HCT116 (cell line): ENCODE measurements around the gene PTPN4. TPM values are rescaled to one million over a fixed set of nuclear protein-coding genes. Genes with fewer than 3 reads are reported as not detected.

Experiments used
- ATAC-seq: fragments of 200-7000 bp; cut with Tn5 transposase; 2 replicates; pipeline ENCODE4 v1.9.1; 2020; ENCODE audit warnings: mild to moderate bottlenecking, moderate library complexity
- BruUV-seq: library from RNA; stranded (reverse); fragments of 400-500 nt; replicated peaks from 2 replicates; lab custom pipeline; 2021; lab: Mats Ljungman, UMichigan
- CTCF ChIA-PET: fragments of 300-600 bp; sonication (Branson Sonifier 250); formaldehyde crosslinking; loops from one replicate; lab custom pipeline; 2021; ENCODE audit warnings: antibody characterized with exemption; lab: Charles Lee
- POLR2A ChIA-PET: fragments of 300-600, 350-600 bp; sonication (Branson Sonifier 250); formaldehyde crosslinking; loops from one replicate; lab custom pipeline; 2021; ENCODE audit warnings: antibody characterized with exemption; lab: Charles Lee
- RAD21 ChIA-PET, 2 experiments: fragments of 300-600 bp; sonication (Branson Sonifier 250); formaldehyde crosslinking; loops; one replicate each; lab custom pipeline; 2023; ENCODE audit warnings: low total read pairs in 2 of 2; ENCODE audit not compliant: uncharacterized antibody in 2 of 2, unreplicated experiment in 2 of 2, low non-redundant PET in 1 of 2; lab: Charles Lee
- DNase-seq: peaks from one replicate; pipeline ENCODE4 v3.0.0-alpha.2; 2010; ENCODE audit warnings: low read depth, low spot score
- H2AFZ ChIP-seq: fragments of 200-600 bp; shearing (Covaris generic), sonication (generic); 2 replicates; pipeline ENCODE4 v1.6.1; 2017; ENCODE audit warnings: low read depth, mixed run types, mixed read lengths, antibody characterized with exemption, low read length; ENCODE audit not compliant: poor library complexity, severe bottlenecking
- H3K27ac ChIP-seq: 2 replicates; pipeline ENCODE4 v1.5.1; 2012; ENCODE audit warnings: low read depth, low read length
- H3K27me3 ChIP-seq: fragments of 200-600 bp; sonication (generic); 2 replicates; pipeline ENCODE4 v1.6.1; 2016; ENCODE audit warnings: mixed run types, low read length, mixed read lengths; ENCODE audit not compliant: insufficient read depth
- H3K36me3 ChIP-seq, 2 experiments: fragments of 200-500 bp in 1 of 2; fragments of 200-600 bp in 1 of 2; sonication (Bioruptor generic) in 1 of 2; sonication (generic) in 1 of 2; 2 replicates each; pipeline versions ENCODE4 v1.5.1 to v1.6.1; 2014 to 2016; ENCODE audit warnings: low read length in 2 of 2, inconsistent platforms in 1 of 2, mixed read lengths in 1 of 2, mixed run types in 1 of 2; ENCODE audit not compliant: insufficient read depth in 2 of 2, control insufficient read depth in 1 of 2
- H3K4me1 ChIP-seq, 2 experiments: fragments of 200-600 bp in 1 of 2; sonication (generic) in 1 of 2; 2 replicates each; pipeline versions ENCODE4 v1.5.1 to v1.6.1; 2012 to 2017; ENCODE audit warnings: low read length in 2 of 2, inconsistent platforms in 1 of 2, mild to moderate bottlenecking in 1 of 2, mixed read lengths in 1 of 2, mixed run types in 1 of 2, moderate library complexity in 1 of 2; ENCODE audit not compliant: insufficient read depth in 2 of 2, control insufficient read depth in 1 of 2
- H3K4me2 ChIP-seq: fragments of 200-600 bp; sonication (generic); 2 replicates; pipeline ENCODE4 v1.6.1; 2017; ENCODE audit warnings: mixed run types, low read length, mixed read lengths
- H3K4me3 ChIP-seq, 2 experiments: fragments of 200-600 bp in 1 of 2; sonication (generic) in 1 of 2; replicated peaks in 1 of 2; 2 replicates each; pipeline ENCODE4 v1.5.1; 2011 to 2016; ENCODE audit warnings: low read length in 2 of 2, control low read depth in 1 of 2, low read depth in 1 of 2, mild to moderate bottlenecking in 1 of 2, mixed read lengths in 1 of 2, mixed run types in 1 of 2
- H3K79me2 ChIP-seq: fragments of 200-600 bp; sonication (generic); 2 replicates; pipeline ENCODE4 v1.6.1; 2017; ENCODE audit warnings: mild to moderate bottlenecking, mixed run types, low read length, moderate library complexity, mixed read lengths; ENCODE audit not compliant: insufficient read depth
- H3K9ac ChIP-seq: fragments of 200-600 bp; sonication (generic); 2 replicates; pipeline ENCODE4 v1.6.1; 2016; ENCODE audit warnings: low read length, mixed read lengths
- H3K9me2 ChIP-seq: fragments of 200-600 bp; sonication (generic), shearing (Covaris generic); 2 replicates; pipeline ENCODE4 v1.6.1; 2017; ENCODE audit warnings: mixed run types, mild to moderate bottlenecking, moderate library complexity; ENCODE audit not compliant: insufficient read depth
- H3K9me3 ChIP-seq, 2 experiments: fragments of 200-500 bp in 1 of 2; fragments of 200-600 bp in 1 of 2; sonication (Bioruptor generic) in 1 of 2; sonication (generic) in 1 of 2; 2 replicates each; pipeline ENCODE4 v1.6.1; 2014 to 2017; ENCODE audit warnings: low read length in 2 of 2, mixed read lengths in 2 of 2, inconsistent platforms in 1 of 2, low read depth in 1 of 2, mild to moderate bottlenecking in 1 of 2, mixed run types in 1 of 2, moderate library complexity in 1 of 2; ENCODE audit not compliant: control insufficient read depth in 1 of 2, insufficient read depth in 1 of 2
- H4K20me1 ChIP-seq: fragments of 200-600 bp; sonication (generic), shearing (Covaris generic); 2 replicates; pipeline ENCODE4 v1.6.1; 2017; ENCODE audit warnings: mixed run types, mild to moderate bottlenecking, moderate library complexity; ENCODE audit not compliant: insufficient read depth
- CEBPB ChIP-seq: IDR thresholded peaks from 2 replicates; pipeline ENCODE4 v1.6.1; 2012; ENCODE audit warnings: low read depth
- ELF1 ChIP-seq: IDR thresholded peaks from 2 replicates; pipeline ENCODE4 v1.6.1; 2012; ENCODE audit warnings: low read depth, borderline replicate concordance
- EZH2phosphoT487 ChIP-seq: fragments of 200-600 bp; IDR thresholded peaks from 2 replicates; pipeline ENCODE4 v1.6.1; 2018; ENCODE audit warnings: antibody characterized with exemption, borderline replicate concordance
- JUND ChIP-seq: IDR thresholded peaks from 2 replicates; pipeline ENCODE4 v1.6.1; 2012
- POLR2A ChIP-seq: IDR thresholded peaks from 2 replicates; pipeline ENCODE4 v1.7.0; 2011; ENCODE audit warnings: borderline replicate concordance; ENCODE audit not compliant: insufficient read depth, insufficient read length; ENCODE audit errors: extremely low read depth
- POLR2AphosphoS5 ChIP-seq: IDR thresholded peaks from 2 replicates; pipeline ENCODE4 v1.6.1; 2011; ENCODE audit warnings: mild to moderate bottlenecking, low read depth, low read length, moderate library complexity
- RAD21 ChIP-seq: IDR thresholded peaks from 2 replicates; pipeline ENCODE4 v1.6.1; 2012; ENCODE audit warnings: low read depth, mild to moderate bottlenecking
- SIN3A ChIP-seq: IDR thresholded peaks from 2 replicates; pipeline ENCODE4 v1.6.1; 2012; ENCODE audit warnings: low read depth
- SRF ChIP-seq: IDR thresholded peaks from 2 replicates; pipeline ENCODE4 v1.6.1; 2012; ENCODE audit warnings: low read depth
- YY1 ChIP-seq: IDR thresholded peaks from 2 replicates; pipeline ENCODE4 v1.6.1; 2011; ENCODE audit warnings: low read length, low read depth, moderate library complexity, mild to moderate bottlenecking; ENCODE audit not compliant: insufficient replicate concordance; ENCODE audit errors: extremely low read depth
- intact Hi-C: fragments of 100-400 bp; cut with micrococcal nuclease; formaldehyde crosslinking; loops from 2 replicates; pipeline ENCODE4 v1.10.0; 2022
- total RNA-seq: library from RNA; stranded (reverse); gene quantifications from one replicate; pipeline ENCODE4 v1.2.1, GENCODE V29; 2021; ENCODE audit not compliant: unreplicated experiment
- TF ChIP-seq, protein P1 (sequence below): IDR thresholded peaks from 2 replicates; pipeline ENCODE4 v1.6.1; 2012
- TF ChIP-seq, protein P2 (sequence below): IDR thresholded peaks from 2 replicates; pipeline ENCODE4 v1.6.1; 2011; ENCODE audit warnings: mild to moderate bottlenecking, low read length, moderate library complexity; ENCODE audit not compliant: insufficient replicate concordance; ENCODE audit errors: extremely low read depth

PTPN4 gene
- total RNA-seq, 1 experiment from 2014 or later, result 38.4 TPM

DNA sequence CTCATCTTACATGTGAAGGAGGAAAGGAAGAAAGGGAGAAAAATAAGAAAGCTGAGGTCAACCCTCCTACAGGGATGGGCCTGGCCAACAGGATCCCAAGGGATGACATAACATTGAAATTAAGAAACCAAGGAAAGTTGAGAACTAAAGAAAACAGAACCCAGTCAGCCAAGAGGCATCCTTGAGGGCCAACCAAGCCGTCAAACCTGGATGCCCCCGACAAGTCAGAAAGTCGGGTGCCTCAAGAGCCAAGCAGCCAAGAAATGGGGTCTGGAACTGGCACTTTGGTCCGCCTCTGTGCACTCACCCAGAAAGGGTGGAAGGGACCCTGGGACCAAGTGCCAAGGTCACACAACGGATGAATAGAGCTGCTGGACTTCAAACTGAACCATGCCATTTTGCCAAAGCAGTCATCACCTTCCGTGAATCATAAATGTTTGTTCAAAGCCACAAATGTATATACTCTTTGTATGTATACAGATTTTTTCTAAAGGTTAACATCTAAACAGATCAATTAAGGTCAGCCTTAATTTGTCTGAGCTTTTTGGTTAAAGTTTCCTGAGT is 27.0 kb upstream of the PTPN4 start:
- BruUV-seq, result no TSS peak
- no peak overlapping the region for H3K9ac ChIP-seq
- intact Hi-C loops, result no loop called here
- ATAC-seq (no peak), DNase-seq (no peak)
- H3K27me3 ChIP-seq, result no peaks in the 10 kb centered on the region; the same call in 1 of the 2 replicates
- CTCF ChIA-PET, result interaction anchor here (0.6 kb wide), 1 partner anchor 55 kb away, joined by 3 read pairs; no protein-coding TSS in a partner anchor
- H2AFZ ChIP-seq, result no peak overlapping the region
- H3K9me2 ChIP-seq, result no peaks in the 10 kb centered on the region
- no peak overlapping the region for H3K4me2 ChIP-seq
- no peak overlapping the region for H3K27ac ChIP-seq
- no peaks in the 10 kb centered on the region for H4K20me1 ChIP-seq
- no peaks in the 10 kb centered on the region for H3K4me1 ChIP-seq
- RAD21 ChIA-PET, result no interaction called here
- no peaks in the 10 kb centered on the region for H3K36me3 ChIP-seq
- no peaks in the 10 kb centered on the region for H3K79me2 ChIP-seq
- TF ChIP-seq POLR2AphosphoS5 (no peak), YY1 (no peak), ELF1 (no peak), RAD21 (no peak), SIN3A (no peak), POLR2A (no peak), CEBPB (no peak), JUND (no peak), EZH2phosphoT487 (no peak), SRF (no peak)
- TF ChIP-seq, protein P1, sequence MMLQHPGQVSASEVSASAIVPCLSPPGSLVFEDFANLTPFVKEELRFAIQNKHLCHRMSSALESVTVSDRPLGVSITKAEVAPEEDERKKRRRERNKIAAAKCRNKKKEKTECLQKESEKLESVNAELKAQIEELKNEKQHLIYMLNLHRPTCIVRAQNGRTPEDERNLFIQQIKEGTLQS, result no peak
- TF ChIP-seq, protein P2, sequence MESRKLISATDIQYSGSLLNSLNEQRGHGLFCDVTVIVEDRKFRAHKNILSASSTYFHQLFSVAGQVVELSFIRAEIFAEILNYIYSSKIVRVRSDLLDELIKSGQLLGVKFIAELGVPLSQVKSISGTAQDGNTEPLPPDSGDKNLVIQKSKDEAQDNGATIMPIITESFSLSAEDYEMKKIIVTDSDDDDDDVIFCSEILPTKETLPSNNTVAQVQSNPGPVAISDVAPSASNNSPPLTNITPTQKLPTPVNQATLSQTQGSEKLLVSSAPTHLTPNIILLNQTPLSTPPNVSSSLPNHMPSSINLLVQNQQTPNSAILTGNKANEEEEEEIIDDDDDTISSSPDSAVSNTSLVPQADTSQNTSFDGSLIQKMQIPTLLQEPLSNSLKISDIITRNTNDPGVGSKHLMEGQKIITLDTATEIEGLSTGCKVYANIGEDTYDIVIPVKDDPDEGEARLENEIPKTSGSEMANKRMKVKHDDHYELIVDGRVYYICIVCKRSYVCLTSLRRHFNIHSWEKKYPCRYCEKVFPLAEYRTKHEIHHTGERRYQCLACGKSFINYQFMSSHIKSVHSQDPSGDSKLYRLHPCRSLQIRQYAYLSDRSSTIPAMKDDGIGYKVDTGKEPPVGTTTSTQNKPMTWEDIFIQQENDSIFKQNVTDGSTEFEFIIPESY, result no peak
- no peaks in the 10 kb centered on the region for H3K9me3 ChIP-seq
- H3K4me3 ChIP-seq, result no peak overlapping the region
- POLR2A ChIA-PET, result no interaction called here
